Natural killer cell (primary cell): Measurements from ENCODE around the gene GLI3. TPM values are rescaled to one million over a fixed set of nuclear protein-coding genes. Genes with fewer than 3 reads are reported as not detected.

Experiments
- ATAC-seq, 3 donors: fragments of 150-1000 bp in 2 of 3; fragments of 200-7000 bp in 1 of 3; cut with Tn5 transposase; 1 replicate in 1 of 3; 2 replicates in 2 of 3; pipeline ENCODE4 v1.10.0; 2021; ENCODE audit warnings: mild to moderate bottlenecking in 2 of 3, moderate library complexity in 2 of 3
- DNase-seq, 2 donors: peaks; one replicate each; pipeline versions ENCODE4 v3.0.0 to v3.0.0-alpha.2; 2013 to 2021; ENCODE audit warnings: mixed read lengths in 1 of 2
- H3K27ac ChIP-seq: one replicate; pipeline ENCODE4 v1.5.1; 2013; ENCODE audit warnings: mild to moderate bottlenecking, low read length
- H3K27me3 ChIP-seq: one replicate; pipeline ENCODE4 v1.6.1; 2013; ENCODE audit warnings: low read length; ENCODE audit not compliant: control insufficient read depth, insufficient read depth
- H3K36me3 ChIP-seq: one replicate; pipeline ENCODE4 v1.6.1; 2013; ENCODE audit warnings: low read length; ENCODE audit not compliant: control insufficient read depth, insufficient read depth
- H3K4me1 ChIP-seq: one replicate; pipeline ENCODE4 v1.6.1; 2013; ENCODE audit warnings: low read length; ENCODE audit not compliant: control insufficient read depth, insufficient read depth
- H3K4me3 ChIP-seq: one replicate; pipeline ENCODE4 v1.5.1; 2013; ENCODE audit warnings: low read length
- H3K9me3 ChIP-seq: one replicate; pipeline ENCODE4 v1.6.1; 2013; ENCODE audit warnings: low read length; ENCODE audit not compliant: control insufficient read depth, insufficient read depth
- H3K27ac Mint-ChIP-seq, 2 donors: one replicate each; pipeline ENCODE4 v1.8.0; 2022; ENCODE audit warnings: mild to moderate bottlenecking in 2 of 2, mixed read lengths in 2 of 2, moderate library complexity in 1 of 2
- H3K27me3 Mint-ChIP-seq, 2 donors: one replicate each; pipeline ENCODE4 v1.8.0; 2022; ENCODE audit warnings: low read depth in 2 of 2, mixed read lengths in 2 of 2
- H3K36me3 Mint-ChIP-seq: one replicate; pipeline ENCODE4 v1.8.0; 2022; ENCODE audit warnings: mixed read lengths
- H3K4me1 Mint-ChIP-seq, 2 donors: one replicate each; pipeline ENCODE4 v1.8.0; 2022; ENCODE audit warnings: mixed read lengths in 2 of 2
- H3K4me3 Mint-ChIP-seq: one replicate; pipeline ENCODE4 v1.8.0; 2022; ENCODE audit warnings: mild to moderate bottlenecking, moderate library complexity, mixed read lengths
- H3K9me3 Mint-ChIP-seq, 2 donors: one replicate each; pipeline ENCODE4 v1.8.0; 2022; ENCODE audit warnings: mixed read lengths in 2 of 2
- WGBS: methylation state at CpG from one replicate; pipeline ENCODE4 v1.1.7; 2013; ENCODE audit warnings: missing lambda C conversion rate; ENCODE audit not compliant: insufficient coverage; 5-methylcytosine and 5-hydroxymethylcytosine counted together
- intact Hi-C: fragments of 100-400 bp; cut with micrococcal nuclease; formaldehyde crosslinking; loops from one replicate; pipeline ENCODE4 v1.14.2; 2022
- total RNA-seq, 4 donors: library from RNA; stranded (reverse); fragments of 120-200 nt in 1 of 4; gene quantifications; one replicate each; pipeline versions ENCODE4 v1.2.3 to v1.2.4, GENCODE V29; 2013 to 2022
- TF ChIP-seq, protein P1 (sequence below): fragments of 200-600 bp; IDR thresholded peaks from one replicate; pipeline ENCODE4 v1.8.0; 2022; ENCODE audit warnings: antibody characterized with exemption

Gene GLI3
- total RNA-seq, 3 donors from 2014 or later (not counting 1 experiment from before 2014, with no cell fraction given): 2.9 to 4.7 (median 3.1) TPM

DNA sequence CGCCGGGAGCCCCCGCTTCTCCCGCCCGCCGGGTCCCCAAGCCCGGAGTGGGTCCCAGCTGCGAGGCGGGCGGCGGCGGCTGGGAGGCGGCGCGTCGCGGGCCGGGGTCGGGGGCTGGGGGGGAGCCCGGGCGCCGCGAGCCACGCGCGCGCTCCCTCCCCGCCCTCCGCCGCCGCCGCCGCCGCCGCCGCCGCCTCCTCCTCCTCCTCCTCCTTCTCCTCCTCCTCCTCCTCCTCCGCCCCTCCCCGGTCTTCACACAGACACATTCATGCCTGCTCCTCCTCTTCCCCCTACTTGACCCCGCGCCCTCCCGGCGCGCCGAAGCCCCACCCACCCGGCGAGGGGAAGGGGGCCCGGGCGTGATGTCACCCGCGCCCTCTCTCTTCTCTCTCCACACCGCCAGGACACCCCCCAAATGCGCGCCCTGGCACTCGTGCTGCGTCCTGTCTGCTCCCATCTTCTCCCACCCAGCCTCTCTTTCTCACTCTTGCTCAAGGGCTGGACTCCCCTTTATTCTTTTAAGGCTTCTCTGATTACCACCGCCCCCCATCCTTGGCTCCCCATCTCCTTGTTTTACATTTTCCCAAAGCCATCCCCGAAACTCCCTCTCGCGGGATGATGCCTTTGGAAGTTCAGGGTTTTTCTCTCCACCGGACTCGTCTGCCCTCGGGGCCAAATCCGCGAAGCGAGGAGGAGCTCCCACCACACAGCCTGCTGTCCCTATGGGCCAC, 967 bp upstream of the GLI3 start:
- WGBS: 7% methylated on average over 48 of the region's 66 CpGs
- H3K27me3 ChIP-seq: peaks cover 24% of the 10 kb centered on the region
- peaks cover 15 to 21% of the 10 kb centered on the region in 2 donors for H3K4me1 Mint-ChIP-seq
- H3K4me1 ChIP-seq: peaks cover 18% of the 10 kb centered on the region
- no peaks in the 10 kb centered on the region for H3K36me3 Mint-ChIP-seq
- H3K27me3 Mint-ChIP-seq: peaks cover 36 to 75% of the 10 kb centered on the region in 2 donors
- TF ChIP-seq, protein P1, sequence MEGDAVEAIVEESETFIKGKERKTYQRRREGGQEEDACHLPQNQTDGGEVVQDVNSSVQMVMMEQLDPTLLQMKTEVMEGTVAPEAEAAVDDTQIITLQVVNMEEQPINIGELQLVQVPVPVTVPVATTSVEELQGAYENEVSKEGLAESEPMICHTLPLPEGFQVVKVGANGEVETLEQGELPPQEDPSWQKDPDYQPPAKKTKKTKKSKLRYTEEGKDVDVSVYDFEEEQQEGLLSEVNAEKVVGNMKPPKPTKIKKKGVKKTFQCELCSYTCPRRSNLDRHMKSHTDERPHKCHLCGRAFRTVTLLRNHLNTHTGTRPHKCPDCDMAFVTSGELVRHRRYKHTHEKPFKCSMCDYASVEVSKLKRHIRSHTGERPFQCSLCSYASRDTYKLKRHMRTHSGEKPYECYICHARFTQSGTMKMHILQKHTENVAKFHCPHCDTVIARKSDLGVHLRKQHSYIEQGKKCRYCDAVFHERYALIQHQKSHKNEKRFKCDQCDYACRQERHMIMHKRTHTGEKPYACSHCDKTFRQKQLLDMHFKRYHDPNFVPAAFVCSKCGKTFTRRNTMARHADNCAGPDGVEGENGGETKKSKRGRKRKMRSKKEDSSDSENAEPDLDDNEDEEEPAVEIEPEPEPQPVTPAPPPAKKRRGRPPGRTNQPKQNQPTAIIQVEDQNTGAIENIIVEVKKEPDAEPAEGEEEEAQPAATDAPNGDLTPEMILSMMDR: no peak
- peak overlapping the region; percentile 91 for H3K4me3 Mint-ChIP-seq
- H3K4me3 ChIP-seq: peak overlapping the region; percentile 43
- no peak for DNase-seq
- H3K27ac Mint-ChIP-seq: peak overlapping the region; percentile 70 to 81
- H3K27ac ChIP-seq: no peak overlapping the region
- no peaks in the 10 kb centered on the region for H3K9me3 Mint-ChIP-seq
- H3K9me3 ChIP-seq: no peaks in the 10 kb centered on the region
- no peaks in the 10 kb centered on the region for H3K36me3 ChIP-seq
- intact Hi-C loops: no loop called here
- peak in 2 of 3 donors; percentile 53 to 58 for ATAC-seq

DNA sequence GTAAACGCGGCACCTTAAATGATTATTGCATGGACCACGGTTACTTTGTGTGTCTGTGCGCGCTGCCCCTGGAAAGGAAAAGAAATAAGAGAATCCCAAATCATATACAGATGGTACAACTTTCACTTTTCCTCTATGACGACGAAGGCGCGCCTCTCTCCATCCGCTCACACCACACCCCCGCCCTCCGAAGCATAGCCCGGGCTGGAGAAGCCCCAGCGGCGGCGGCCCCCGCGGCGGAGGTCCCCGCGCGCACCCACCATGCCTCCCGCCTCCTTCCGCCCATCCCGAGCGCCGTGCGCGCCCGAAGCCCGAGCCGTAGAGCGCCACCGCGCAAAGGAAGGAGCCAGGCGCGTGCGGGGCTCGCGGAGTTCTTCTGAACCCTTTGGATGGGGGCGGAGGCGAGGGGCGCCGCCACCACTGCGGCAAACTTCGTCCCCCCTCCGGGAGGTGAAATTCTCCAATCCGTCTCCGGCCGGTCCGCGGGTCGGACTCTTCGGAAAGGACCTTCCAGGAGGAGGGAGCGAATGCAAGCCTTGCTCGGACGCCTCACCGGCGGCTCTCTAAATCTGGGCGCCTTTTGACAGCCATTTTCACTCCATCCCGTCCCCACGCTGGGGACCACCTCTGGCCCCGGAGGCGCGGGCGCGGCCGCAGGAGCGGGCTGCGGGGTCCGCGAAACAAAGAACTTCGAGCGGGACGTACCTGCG, 588 bp downstream of the GLI3 start:
- Mint-ChIP-seq H3K4me3 (peak overlapping the region; percentile 82), H3K9me3 (no peaks in the 10 kb centered on the region), H3K27me3 (peaks cover 43 to 75% of the 10 kb centered on the region in 2 donors), H3K27ac (peak overlapping the region in 1 of 2 donors; percentile 47), H3K36me3 (no peaks in the 10 kb centered on the region), H3K4me1 (peaks cover 15 to 21% of the 10 kb centered on the region in 2 donors)
- intact Hi-C loops: no loop called here
- no peaks in the 10 kb centered on the region for H3K36me3 ChIP-seq
- H3K27ac ChIP-seq: no peak overlapping the region
- H3K27me3 ChIP-seq: peaks cover 26% of the 10 kb centered on the region
- DNase-seq (peak in 1 of 2 donors; percentile 1), ATAC-seq (peak; percentile 42 to 53 (median 49))
- TF ChIP-seq, protein P1: no peak
- 1% methylated on average over 76 of the region's 76 CpGs for WGBS
- H3K4me1 ChIP-seq: peaks cover 18% of the 10 kb centered on the region
- H3K9me3 ChIP-seq: no peaks in the 10 kb centered on the region
- peak overlapping the region; percentile 41 for H3K4me3 ChIP-seq

DNA sequence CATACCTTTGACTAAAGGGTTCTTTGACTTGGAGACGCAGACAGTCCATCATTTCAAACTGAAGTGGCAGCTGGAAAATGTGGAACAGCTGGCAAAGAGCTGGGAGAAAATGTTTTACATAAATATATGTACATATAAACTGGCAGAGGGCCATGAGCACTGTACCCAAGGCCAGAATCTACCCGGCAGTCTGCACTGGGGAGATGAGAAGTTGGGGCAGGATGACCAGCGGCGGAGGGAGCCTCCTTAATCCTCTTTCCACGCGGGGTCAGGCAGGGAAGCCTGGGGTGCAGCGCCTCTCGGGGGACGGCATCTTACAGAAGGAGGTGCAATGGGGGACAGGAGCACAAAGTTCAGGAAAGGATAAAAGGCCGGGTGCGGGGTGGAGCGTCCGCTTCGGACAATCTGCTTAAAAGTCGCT, 1.3 kb downstream of the GLI3 start:
- Histone ChIP-seq H3K27me3 (peaks cover 26% of the 10 kb centered on the region), H3K9me3 (no peaks in the 10 kb centered on the region), H3K4me3 (peak overlapping the region; percentile 41), H3K27ac (no peak overlapping the region), H3K4me1 (peaks cover 18% of the 10 kb centered on the region), H3K36me3 (no peaks in the 10 kb centered on the region)
- H3K4me1 Mint-ChIP-seq: peaks cover 15 to 21% of the 10 kb centered on the region in 2 donors
- H3K36me3 Mint-ChIP-seq: no peaks in the 10 kb centered on the region
- DNase-seq: no peak
- peaks cover 48 to 76% of the 10 kb centered on the region in 2 donors for H3K27me3 Mint-ChIP-seq
- intact Hi-C loops: no loop called here
- ATAC-seq: no peak
- TF ChIP-seq, protein P1: no peak
- H3K27ac Mint-ChIP-seq: peak overlapping the region in 1 of 2 donors; percentile 47
- 12% methylated on average over 15 of the region's 15 CpGs for WGBS
- H3K4me3 Mint-ChIP-seq: peak overlapping the region; percentile 82
- no peaks in the 10 kb centered on the region for H3K9me3 Mint-ChIP-seq
